ENCODE results near the gene ZNF12.
"Not testable (repeated sequence)": the region's sequence is repeated elsewhere in the genome, so short reads cannot be mapped to it uniquely, and the experiment has no call there.

The ZNF12 gene

GRCh38 chr7:6691103-6691502, 15.6 kb downstream of the ZNF12 start:
- DNase-seq = no peak

DNA sequence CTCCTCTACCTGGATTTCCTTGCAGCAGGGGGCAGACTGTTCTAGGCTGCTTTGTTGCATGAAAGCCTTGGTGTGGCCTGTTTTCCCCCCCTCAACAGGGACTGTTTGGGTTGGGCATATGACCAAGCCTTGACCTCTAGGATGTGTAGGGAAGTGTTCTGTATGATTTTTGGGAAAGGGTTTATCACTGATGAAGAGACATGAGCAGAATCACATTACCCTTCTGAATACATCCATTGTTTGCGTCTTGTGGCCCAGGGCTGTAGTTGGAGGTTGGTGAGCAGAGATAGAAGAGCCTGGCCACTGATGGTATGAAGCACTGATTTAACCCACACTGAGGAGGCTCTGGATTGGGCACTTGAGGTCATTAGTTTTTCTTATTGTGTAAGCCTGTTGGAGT, 26.6 kb downstream of the ZNF12 start:
- DNase-seq = no peak

DNA sequence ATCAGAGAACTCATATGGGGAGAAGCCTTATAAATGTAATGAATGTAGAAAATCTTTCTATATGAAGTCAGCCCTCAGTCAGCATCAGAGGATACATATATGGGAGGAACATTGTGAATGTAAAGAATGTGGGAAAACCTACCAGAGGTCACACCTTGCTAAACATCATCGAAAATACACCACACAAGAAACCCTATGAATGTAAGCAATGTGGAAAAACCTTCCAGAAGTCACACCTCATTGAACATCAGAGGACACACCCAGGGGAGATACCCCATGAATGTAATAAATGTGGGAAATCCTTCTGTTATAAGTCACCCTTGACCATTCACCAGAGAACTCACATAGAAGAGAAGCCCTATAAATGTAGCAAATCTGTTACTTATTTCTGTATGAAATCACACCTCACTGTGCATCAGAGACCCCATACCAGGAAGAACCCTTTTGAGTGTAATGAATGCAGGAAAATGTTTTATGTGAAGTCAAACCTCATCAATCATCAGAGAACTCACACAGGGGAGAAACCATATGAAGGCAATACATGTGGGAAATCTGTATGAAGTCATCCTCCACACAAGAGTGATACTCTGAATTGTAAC, 30.8 kb downstream of the ZNF12 start:
- DNase-seq = no peak

DNA sequence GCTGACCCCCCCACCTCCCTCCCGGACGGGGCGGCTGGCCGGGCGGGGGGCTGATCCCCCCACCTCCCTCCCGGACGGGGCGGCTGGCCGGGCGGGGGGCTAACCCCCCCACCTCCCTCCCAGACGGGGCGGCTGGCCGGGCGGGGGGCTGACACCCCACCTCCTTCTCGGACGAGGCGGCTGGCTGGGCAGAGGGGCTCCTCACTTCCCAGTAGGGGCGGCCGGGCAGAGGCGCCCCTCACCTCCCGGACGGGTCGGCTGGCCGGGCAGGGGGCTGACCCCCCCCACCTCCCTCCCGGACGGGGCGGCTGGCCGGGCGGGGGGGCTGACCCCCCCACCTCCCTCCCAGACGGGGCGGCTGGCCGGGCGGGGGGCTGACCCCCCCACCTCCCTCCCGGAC, 35.9 kb downstream of the ZNF12 start:
- DNase-seq = not testable (repeated sequence)

DNA sequence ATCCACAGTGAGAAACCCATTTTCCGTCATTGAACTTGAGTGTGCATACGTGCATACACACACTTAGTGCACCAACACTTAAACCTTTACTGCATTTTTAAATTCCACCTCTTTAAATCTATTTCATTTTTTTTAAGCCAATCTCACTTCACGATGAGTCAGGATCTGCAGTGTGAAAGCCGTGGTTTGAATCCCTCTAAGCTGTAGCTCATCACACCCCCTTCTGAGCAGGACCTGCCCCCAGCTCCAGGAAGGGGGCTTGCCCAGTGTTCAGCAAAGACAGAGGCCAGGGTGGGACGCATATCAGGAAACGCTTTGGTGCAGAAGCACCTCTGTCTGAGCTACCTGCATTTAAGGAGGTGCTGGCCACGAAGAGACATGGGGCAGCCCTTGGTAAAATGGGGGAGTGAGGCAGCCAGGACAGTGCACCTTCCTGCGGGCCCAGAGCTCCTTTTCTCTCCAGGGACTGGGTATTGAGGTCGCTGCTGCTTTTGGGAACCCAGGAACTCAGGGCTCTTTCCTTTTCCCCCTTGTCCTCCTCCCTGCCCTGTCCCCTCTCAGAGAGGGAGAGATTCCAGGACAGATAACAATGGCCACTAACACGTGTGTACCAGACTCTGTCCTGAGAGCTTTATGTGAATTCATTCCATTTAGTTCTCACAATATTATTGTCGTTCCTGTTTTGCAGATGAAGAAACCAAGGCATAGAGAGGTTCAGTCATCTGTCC, 48.0 kb downstream of the ZNF12 start:
- DNase-seq = no peak

DNA sequence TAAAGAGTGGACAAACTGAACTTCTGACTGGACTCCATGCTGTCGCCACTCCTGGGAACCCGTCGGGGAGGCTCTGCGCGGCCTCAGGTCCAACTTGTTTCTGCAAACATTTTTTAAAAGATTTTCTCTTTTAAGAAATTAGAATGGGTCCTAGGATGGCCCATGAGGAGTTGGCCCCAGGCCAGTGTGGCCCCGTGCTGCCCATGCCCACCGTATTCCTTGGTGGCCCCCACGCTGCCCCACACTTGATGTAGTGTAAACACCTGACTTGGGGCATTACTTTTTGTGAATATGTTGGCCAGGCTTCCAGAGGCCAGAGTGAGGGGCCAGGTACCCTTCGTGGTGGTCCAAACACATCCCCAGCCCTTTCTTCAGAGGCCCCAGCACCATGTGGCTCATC, 50.3 kb downstream of the ZNF12 start:
- DNase-seq = no peak

GRCh38 chr7:6655636-6656385, 50.9 kb downstream of the ZNF12 start:
- no peak for DNase-seq

DNA sequence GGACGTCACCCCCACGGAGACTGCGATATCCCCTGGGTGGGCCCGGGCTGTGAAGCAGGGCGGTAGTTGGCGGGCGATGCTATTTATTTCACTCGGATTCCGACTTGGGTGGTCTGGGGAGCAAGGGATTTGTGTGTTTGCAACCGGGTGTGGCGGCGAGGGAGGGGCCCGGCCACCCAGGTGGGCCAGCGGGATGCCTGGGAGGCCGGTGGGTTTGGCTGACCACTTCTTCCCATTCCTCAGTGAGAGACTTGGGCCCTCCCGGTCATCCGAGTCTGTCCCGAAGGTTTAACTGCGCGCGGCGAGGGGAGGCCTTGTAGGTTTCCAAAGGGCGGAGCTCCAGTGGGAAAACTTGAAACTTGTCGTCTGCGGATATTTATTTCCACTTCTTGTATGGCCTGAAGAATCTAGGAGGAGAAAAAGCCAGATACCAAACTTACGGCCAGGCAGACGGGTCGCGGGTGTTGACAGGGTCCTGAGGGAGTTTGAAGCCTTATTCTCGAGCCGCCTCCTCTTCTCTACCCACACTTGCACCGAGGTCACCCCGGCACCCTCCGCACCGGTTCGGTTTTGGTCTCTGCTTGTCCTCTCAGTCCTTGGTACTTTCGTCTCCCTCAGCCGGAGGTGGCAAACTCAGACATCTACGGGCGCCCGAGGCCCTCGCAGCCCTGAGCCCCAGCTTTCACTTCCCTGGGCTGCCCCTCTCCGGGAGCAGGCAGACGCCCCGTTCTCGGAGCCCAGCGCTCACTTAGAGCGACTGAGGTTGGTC, 51.7 kb downstream of the ZNF12 start:
- no peak for DNase-seq

- DNase-seq = no peak
Observed at GRCh38 chr7:6654113-6654841, 52.5 kb downstream of the ZNF12 start.

GRCh38 chr7:6653071-6654003, 53.4 kb downstream of the ZNF12 start:
- DNase-seq = no peak

DNA sequence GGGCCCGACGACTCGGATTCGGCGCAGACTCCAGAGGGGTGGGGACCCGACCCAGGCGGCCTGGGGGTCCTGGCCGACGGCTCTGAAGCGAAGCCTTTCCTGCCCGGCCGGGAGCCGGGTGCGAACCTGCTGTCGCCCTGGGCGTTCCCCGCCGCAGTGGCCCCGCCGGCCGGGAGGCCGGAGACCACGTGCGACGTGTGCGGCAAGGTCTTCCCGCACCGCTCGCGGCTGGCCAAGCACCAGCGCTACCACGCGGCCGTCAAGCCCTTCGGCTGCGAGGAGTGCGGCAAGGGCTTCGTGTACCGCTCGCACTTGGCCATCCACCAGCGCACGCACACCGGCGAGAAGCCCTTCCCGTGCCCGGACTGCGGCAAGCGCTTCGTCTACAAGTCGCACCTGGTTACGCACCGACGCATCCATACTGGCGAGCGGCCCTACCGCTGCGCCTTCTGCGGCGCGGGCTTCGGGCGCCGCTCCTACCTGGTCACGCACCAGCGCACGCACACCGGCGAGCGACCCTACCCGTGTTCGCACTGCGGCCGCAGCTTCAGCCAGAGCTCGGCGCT, 54.2 kb downstream of the ZNF12 start:
- DNase-seq = no peak

DNA sequence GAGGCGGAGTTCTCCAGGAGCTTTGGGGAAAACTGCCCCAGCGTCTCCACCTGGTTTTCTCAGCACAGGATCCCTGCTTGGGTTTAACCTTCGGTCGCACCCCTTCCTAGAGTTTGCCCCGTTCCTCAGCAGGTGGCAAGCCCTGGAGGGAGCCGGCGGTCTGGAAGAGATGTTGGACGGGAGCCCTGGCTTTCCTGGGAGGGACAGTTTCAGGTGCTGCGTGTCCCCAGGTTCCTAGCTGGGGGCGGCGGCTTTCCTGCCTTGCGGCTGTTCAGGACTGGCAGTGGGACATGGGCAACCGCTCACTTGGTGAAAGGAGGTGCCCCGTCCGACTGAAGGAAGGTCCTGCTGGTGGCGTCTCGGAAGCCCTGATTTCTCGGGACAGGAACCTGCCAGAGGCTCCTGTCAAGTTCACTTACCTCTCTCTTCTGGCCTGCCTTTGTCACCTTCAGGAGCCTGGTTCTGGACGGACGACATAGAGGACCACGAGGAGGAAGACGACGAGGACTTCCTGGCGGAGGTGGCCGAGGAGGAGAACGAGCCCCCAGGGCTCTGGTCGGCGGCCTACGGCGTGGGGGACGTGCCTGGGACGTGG, 54.8 kb downstream of the ZNF12 start:
- DNase-seq = no peak

- no peak for DNase-seq
Observed at GRCh38 chr7:6650521-6651011, 56.2 kb downstream of the ZNF12 start.

DNA sequence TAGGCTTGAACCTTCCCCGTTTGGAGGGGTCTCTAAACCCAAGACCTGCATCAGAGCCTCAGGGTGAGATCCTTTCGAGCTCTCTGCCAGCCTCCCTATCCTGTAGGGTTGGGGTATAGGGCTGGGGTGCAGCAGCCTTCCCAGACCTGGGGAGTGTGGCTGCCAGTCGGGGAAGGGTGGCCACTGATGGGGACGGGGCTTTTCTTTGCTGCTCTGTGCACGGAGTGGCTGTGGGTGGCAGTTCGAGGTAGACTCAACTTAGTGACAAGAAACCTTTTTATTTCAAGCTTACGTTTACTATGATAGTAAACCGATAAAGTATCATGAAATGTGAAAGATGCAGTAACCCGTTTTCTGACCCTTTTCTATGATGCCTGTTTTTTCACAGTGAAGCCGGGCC, 56.7 kb downstream of the ZNF12 start:
- DNase-seq = no peak

GRCh38 chr7:6649241-6649961, 57.3 kb downstream of the ZNF12 start:
- no peak for DNase-seq

DNA sequence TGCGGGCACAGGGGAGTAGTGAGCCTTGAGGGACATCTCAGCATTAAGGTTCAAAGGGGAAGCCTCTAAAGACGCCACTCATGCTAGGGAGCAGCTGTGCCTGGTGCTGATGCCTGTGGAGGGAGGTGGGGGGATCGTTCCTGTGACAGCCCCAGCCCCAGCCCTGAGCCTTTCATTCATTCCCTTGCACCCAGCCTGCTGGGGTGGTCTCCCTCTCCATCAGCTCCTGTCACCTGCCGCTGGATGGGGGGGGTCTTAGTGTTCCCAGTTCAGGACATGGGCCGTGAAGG, 58.0 kb downstream of the ZNF12 start:
- no peak for DNase-seq

- no peak for DNase-seq
Observed at GRCh38 chr7:6648066-6648814, 58.5 kb downstream of the ZNF12 start.

DNA sequence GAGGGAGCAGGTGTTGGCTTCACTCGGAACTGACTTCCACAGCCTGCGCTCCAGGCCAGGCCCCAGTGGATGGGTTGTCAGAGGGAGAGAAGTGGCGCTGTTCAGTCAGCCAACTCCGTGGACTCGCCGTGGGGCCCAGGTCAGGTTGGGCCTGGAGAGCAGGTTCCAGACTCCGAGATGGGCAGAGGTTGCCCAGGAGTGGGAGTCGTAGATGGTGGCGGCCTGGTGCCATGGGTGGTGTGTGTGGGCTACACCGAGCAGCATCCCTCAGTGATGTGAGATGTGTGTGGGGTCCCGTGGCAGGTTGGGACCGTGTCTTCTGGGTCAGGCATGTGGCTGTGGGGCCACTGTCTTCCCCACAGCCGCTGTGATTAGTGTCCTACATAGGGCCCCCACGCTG, 59.2 kb downstream of the ZNF12 start:
- no peak for DNase-seq

DNA sequence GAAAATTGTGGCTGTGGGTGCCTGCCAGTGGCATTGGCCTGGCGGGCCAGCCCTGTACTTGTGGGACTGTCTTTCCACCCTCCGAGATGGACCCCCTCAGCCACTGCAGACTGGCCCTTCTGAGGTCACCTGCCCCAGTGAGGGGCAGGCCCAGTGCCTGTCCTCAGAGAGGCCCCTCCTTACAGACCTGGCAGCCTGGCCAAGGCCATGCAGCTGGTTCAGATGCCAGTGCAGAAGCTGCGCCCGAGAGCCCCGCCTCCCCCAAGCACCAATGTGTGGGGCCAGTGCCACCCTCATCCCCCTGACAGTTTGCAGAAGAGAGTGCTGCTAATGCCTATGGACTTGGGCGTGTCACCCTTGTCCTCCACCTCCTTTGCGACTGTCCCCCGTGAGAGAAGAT, 59.7 kb downstream of the ZNF12 start:
- no peak for DNase-seq
